BE2C (cell line): Measurements from ENCODE around the gene LIPC.
A peak's percentile ranks its signal among the peaks of the same experiment; 100 is the strongest.

Experiments used
- DNase-seq: peaks from one replicate; pipeline ENCODE4 v3.0.0-alpha.2; 2020
- H3K27me3 ChIP-seq: fragments of 250-450 bp; sonication (Bioruptor Pico); 2 replicates; pipeline ENCODE4 v1.5.1; 2020; ENCODE audit warnings: mild to moderate bottlenecking
- H3K36me3 ChIP-seq: fragments of 250-450 bp; sonication (Bioruptor Pico); 2 replicates; pipeline ENCODE4 v1.5.1; 2020; ENCODE audit warnings: mild to moderate bottlenecking
- H3K4me1 ChIP-seq: fragments of 250-450 bp; sonication (Bioruptor Pico); 2 replicates; pipeline ENCODE4 v1.5.1; 2020
- H3K4me3 ChIP-seq: 2 replicates; pipeline ENCODE4 v1.5.1; 2011; ENCODE audit warnings: low read depth, low read length
- H3K9me3 ChIP-seq: fragments of 250-450 bp; sonication (Bioruptor Pico); 2 replicates; pipeline ENCODE4 v1.5.1; 2020
- CTCF ChIP-seq: IDR thresholded peaks from 2 replicates; pipeline ENCODE4 v1.5.1; 2012; ENCODE audit warnings: mild to moderate bottlenecking, low read depth, low read length

Gene LIPC

GRCh38 chr15:58552505-58553364 is 120.9 kb downstream of the LIPC start:
- no peaks in the 10 kb centered on the region for H3K36me3 ChIP-seq
- no peak for DNase-seq
- H3K27me3 ChIP-seq, result no peaks in the 10 kb centered on the region
- no peaks in the 10 kb centered on the region for H3K9me3 ChIP-seq
- H3K4me3 ChIP-seq, result no peak overlapping the region
- peaks cover 7% of the 10 kb centered on the region; the same call in 1 of the 2 replicates for H3K4me1 ChIP-seq
- TF ChIP-seq CTCF, result no peak

GRCh38 chr15:58553365-58553918 is 121.7 kb downstream of the LIPC start:
- no peak overlapping the region for H3K4me3 ChIP-seq
- no peaks in the 10 kb centered on the region for H3K9me3 ChIP-seq
- H3K36me3 ChIP-seq, result no peaks in the 10 kb centered on the region
- no peaks in the 10 kb centered on the region for H3K27me3 ChIP-seq
- peaks cover 7% of the 10 kb centered on the region; the same call in 1 of the 2 replicates for H3K4me1 ChIP-seq
- no peak for TF ChIP-seq CTCF
- no peak for DNase-seq

- no peak for DNase-seq
- TF ChIP-seq CTCF, result no peak
- H3K4me1 ChIP-seq, result peaks cover 7% of the 10 kb centered on the region; the same call in 1 of the 2 replicates
- no peaks in the 10 kb centered on the region for H3K36me3 ChIP-seq
- no peaks in the 10 kb centered on the region for H3K27me3 ChIP-seq
- H3K4me3 ChIP-seq, result no peak overlapping the region
- no peaks in the 10 kb centered on the region for H3K9me3 ChIP-seq
Observed at GRCh38 chr15:58554758-58555157, 123.0 kb downstream of the LIPC start.

- peak; percentile 22; the same call in 1 of the 2 replicates for TF ChIP-seq CTCF
- Histone ChIP-seq H3K4me3 (no peak overlapping the region), H3K9me3 (no peaks in the 10 kb centered on the region), H3K36me3 (no peaks in the 10 kb centered on the region), H3K27me3 (no peaks in the 10 kb centered on the region), H3K4me1 (peaks cover 7% of the 10 kb centered on the region; the same call in 1 of the 2 replicates)
- DNase-seq, result peak; percentile 49
Observed at GRCh38 chr15:58555162-58556027, 123.6 kb downstream of the LIPC start.

- DNase-seq, result no peak
- Histone ChIP-seq H3K9me3 (no peaks in the 10 kb centered on the region), H3K36me3 (no peaks in the 10 kb centered on the region), H3K27me3 (no peaks in the 10 kb centered on the region), H3K4me1 (peaks cover 7% of the 10 kb centered on the region; the same call in 1 of the 2 replicates), H3K4me3 (no peak overlapping the region)
- TF ChIP-seq CTCF, result no peak
Observed at GRCh38 chr15:58556028-58556361, 124.2 kb downstream of the LIPC start.
